HCT116 (cell line): ENCODE measurements around the gene TSC1. TPM values are rescaled to one million over a fixed set of nuclear protein-coding genes. Genes with fewer than 3 reads are reported as not detected.

ENCODE experiments used
- ATAC-seq: fragments of 200-7000 bp; cut with Tn5 transposase; 2 replicates; pipeline ENCODE4 v1.9.1; 2020; ENCODE audit warnings: mild to moderate bottlenecking, moderate library complexity
- BruUV-seq: library from RNA; stranded (reverse); fragments of 400-500 nt; replicated peaks from 2 replicates; lab custom pipeline; 2021; lab: Mats Ljungman, UMichigan
- CTCF ChIA-PET: fragments of 300-600 bp; sonication (Branson Sonifier 250); formaldehyde crosslinking; loops from one replicate; lab custom pipeline; 2021; ENCODE audit warnings: antibody characterized with exemption; lab: Charles Lee
- POLR2A ChIA-PET: fragments of 300-600, 350-600 bp; sonication (Branson Sonifier 250); formaldehyde crosslinking; loops from one replicate; lab custom pipeline; 2021; ENCODE audit warnings: antibody characterized with exemption; lab: Charles Lee
- RAD21 ChIA-PET, 2 experiments: fragments of 300-600 bp; sonication (Branson Sonifier 250); formaldehyde crosslinking; loops; one replicate each; lab custom pipeline; 2023; ENCODE audit warnings: low total read pairs in 2 of 2; ENCODE audit not compliant: uncharacterized antibody in 2 of 2, unreplicated experiment in 2 of 2, low non-redundant PET in 1 of 2; lab: Charles Lee
- DNase-seq: peaks from one replicate; pipeline ENCODE4 v3.0.0-alpha.2; 2010; ENCODE audit warnings: low read depth, low spot score
- H2AFZ ChIP-seq: fragments of 200-600 bp; shearing (Covaris generic), sonication (generic); 2 replicates; pipeline ENCODE4 v1.6.1; 2017; ENCODE audit warnings: low read depth, mixed run types, mixed read lengths, antibody characterized with exemption, low read length; ENCODE audit not compliant: poor library complexity, severe bottlenecking
- H3K27ac ChIP-seq: 2 replicates; pipeline ENCODE4 v1.5.1; 2012; ENCODE audit warnings: low read depth, low read length
- H3K27me3 ChIP-seq: fragments of 200-600 bp; sonication (generic); 2 replicates; pipeline ENCODE4 v1.6.1; 2016; ENCODE audit warnings: mixed run types, low read length, mixed read lengths; ENCODE audit not compliant: insufficient read depth
- H3K36me3 ChIP-seq, 2 experiments: fragments of 200-500 bp in 1 of 2; fragments of 200-600 bp in 1 of 2; sonication (Bioruptor generic) in 1 of 2; sonication (generic) in 1 of 2; 2 replicates each; pipeline versions ENCODE4 v1.5.1 to v1.6.1; 2014 to 2016; ENCODE audit warnings: low read length in 2 of 2, inconsistent platforms in 1 of 2, mixed read lengths in 1 of 2, mixed run types in 1 of 2; ENCODE audit not compliant: insufficient read depth in 2 of 2, control insufficient read depth in 1 of 2
- H3K4me1 ChIP-seq, 2 experiments: fragments of 200-600 bp in 1 of 2; sonication (generic) in 1 of 2; 2 replicates each; pipeline versions ENCODE4 v1.5.1 to v1.6.1; 2012 to 2017; ENCODE audit warnings: low read length in 2 of 2, inconsistent platforms in 1 of 2, mild to moderate bottlenecking in 1 of 2, mixed read lengths in 1 of 2, mixed run types in 1 of 2, moderate library complexity in 1 of 2; ENCODE audit not compliant: insufficient read depth in 2 of 2, control insufficient read depth in 1 of 2
- H3K4me2 ChIP-seq: fragments of 200-600 bp; sonication (generic); 2 replicates; pipeline ENCODE4 v1.6.1; 2017; ENCODE audit warnings: mixed run types, low read length, mixed read lengths
- H3K4me3 ChIP-seq, 2 experiments: fragments of 200-600 bp in 1 of 2; sonication (generic) in 1 of 2; replicated peaks in 1 of 2; 2 replicates each; pipeline ENCODE4 v1.5.1; 2011 to 2016; ENCODE audit warnings: low read length in 2 of 2, control low read depth in 1 of 2, low read depth in 1 of 2, mild to moderate bottlenecking in 1 of 2, mixed read lengths in 1 of 2, mixed run types in 1 of 2
- H3K79me2 ChIP-seq: fragments of 200-600 bp; sonication (generic); 2 replicates; pipeline ENCODE4 v1.6.1; 2017; ENCODE audit warnings: mild to moderate bottlenecking, mixed run types, low read length, moderate library complexity, mixed read lengths; ENCODE audit not compliant: insufficient read depth
- H3K9ac ChIP-seq: fragments of 200-600 bp; sonication (generic); 2 replicates; pipeline ENCODE4 v1.6.1; 2016; ENCODE audit warnings: low read length, mixed read lengths
- H3K9me2 ChIP-seq: fragments of 200-600 bp; sonication (generic), shearing (Covaris generic); 2 replicates; pipeline ENCODE4 v1.6.1; 2017; ENCODE audit warnings: mixed run types, mild to moderate bottlenecking, moderate library complexity; ENCODE audit not compliant: insufficient read depth
- H3K9me3 ChIP-seq, 2 experiments: fragments of 200-500 bp in 1 of 2; fragments of 200-600 bp in 1 of 2; sonication (Bioruptor generic) in 1 of 2; sonication (generic) in 1 of 2; 2 replicates each; pipeline ENCODE4 v1.6.1; 2014 to 2017; ENCODE audit warnings: low read length in 2 of 2, mixed read lengths in 2 of 2, inconsistent platforms in 1 of 2, low read depth in 1 of 2, mild to moderate bottlenecking in 1 of 2, mixed run types in 1 of 2, moderate library complexity in 1 of 2; ENCODE audit not compliant: control insufficient read depth in 1 of 2, insufficient read depth in 1 of 2
- H4K20me1 ChIP-seq: fragments of 200-600 bp; sonication (generic), shearing (Covaris generic); 2 replicates; pipeline ENCODE4 v1.6.1; 2017; ENCODE audit warnings: mixed run types, mild to moderate bottlenecking, moderate library complexity; ENCODE audit not compliant: insufficient read depth
- CBX3 ChIP-seq: IDR thresholded peaks from 2 replicates; pipeline ENCODE4 v1.6.1; 2012; ENCODE audit warnings: low read depth
- CEBPB ChIP-seq: IDR thresholded peaks from 2 replicates; pipeline ENCODE4 v1.6.1; 2012; ENCODE audit warnings: low read depth
- EGR1 ChIP-seq: IDR thresholded peaks from 2 replicates; pipeline ENCODE4 v1.6.1; 2012; ENCODE audit warnings: low read depth
- ELF1 ChIP-seq: IDR thresholded peaks from 2 replicates; pipeline ENCODE4 v1.6.1; 2012; ENCODE audit warnings: low read depth, borderline replicate concordance
- EZH2 ChIP-seq: fragments of 200-600 bp; sonication (generic); IDR thresholded peaks from 2 replicates; pipeline ENCODE4 v1.6.1; 2017; ENCODE audit warnings: antibody characterized with exemption, mixed run types
- FOSL1 ChIP-seq: IDR thresholded peaks from 2 replicates; pipeline ENCODE4 v1.6.1; 2012; ENCODE audit warnings: low read depth
- JUND ChIP-seq: IDR thresholded peaks from 2 replicates; pipeline ENCODE4 v1.6.1; 2012
- MAX ChIP-seq: IDR thresholded peaks from 2 replicates; pipeline ENCODE4 v1.6.1; 2012
- POLR2A ChIP-seq: IDR thresholded peaks from 2 replicates; pipeline ENCODE4 v1.7.0; 2011; ENCODE audit warnings: borderline replicate concordance; ENCODE audit not compliant: insufficient read depth, insufficient read length; ENCODE audit errors: extremely low read depth
- POLR2AphosphoS5 ChIP-seq: IDR thresholded peaks from 2 replicates; pipeline ENCODE4 v1.6.1; 2011; ENCODE audit warnings: mild to moderate bottlenecking, low read depth, low read length, moderate library complexity
- RAD21 ChIP-seq: IDR thresholded peaks from 2 replicates; pipeline ENCODE4 v1.6.1; 2012; ENCODE audit warnings: low read depth, mild to moderate bottlenecking
- SIN3A ChIP-seq: IDR thresholded peaks from 2 replicates; pipeline ENCODE4 v1.6.1; 2012; ENCODE audit warnings: low read depth
- SP1 ChIP-seq: IDR thresholded peaks from 2 replicates; pipeline ENCODE4 v1.6.1; 2012; ENCODE audit warnings: low read depth
- SRF ChIP-seq: IDR thresholded peaks from 2 replicates; pipeline ENCODE4 v1.6.1; 2012; ENCODE audit warnings: low read depth
- TCF7L2 ChIP-seq: IDR thresholded peaks from 2 replicates; pipeline ENCODE4 v1.7.0; 2011; ENCODE audit warnings: borderline replicate concordance, inconsistent platforms; ENCODE audit not compliant: insufficient read depth, insufficient read length; ENCODE audit errors: extremely low read depth
- ZBTB33 ChIP-seq: IDR thresholded peaks from 2 replicates; pipeline ENCODE4 v1.6.1; 2011; ENCODE audit warnings: mild to moderate bottlenecking, low read length, moderate library complexity; ENCODE audit not compliant: insufficient replicate concordance; ENCODE audit errors: extremely low read depth
- ZFX ChIP-seq: fragments of 450-650 bp; IDR thresholded peaks from 2 replicates; pipeline ENCODE4 v1.6.1; 2017
- ZNF274 ChIP-seq: fragments of 200-500 bp; sonication (Bioruptor generic); IDR thresholded peaks from 2 replicates; pipeline ENCODE4 v1.6.1; 2014; ENCODE audit warnings: mild to moderate bottlenecking, low read depth, low read length, inconsistent platforms
- intact Hi-C: fragments of 100-400 bp; cut with micrococcal nuclease; formaldehyde crosslinking; loops from 2 replicates; pipeline ENCODE4 v1.10.0; 2022
- total RNA-seq: library from RNA; stranded (reverse); gene quantifications from one replicate; pipeline ENCODE4 v1.2.1, GENCODE V29; 2021; ENCODE audit not compliant: unreplicated experiment
- TF ChIP-seq, protein P1 (sequence below): IDR thresholded peaks from 2 replicates; pipeline ENCODE4 v1.6.1; 2012
- TF ChIP-seq, protein P2 (sequence below), 3 experiments: fragments of 200-600 bp in 1 of 3; sonication (generic) in 1 of 3; IDR thresholded peaks in 2 of 3; conservative IDR thresholded peaks in 1 of 3; 2 replicates each; pipeline ENCODE4 v1.5.1; 2012 to 2017; ENCODE audit warnings: low read depth in 2 of 3, low read length in 2 of 3, antibody characterized with exemption in 1 of 3, borderline replicate concordance in 1 of 3, control low read depth in 1 of 3, mild to moderate bottlenecking in 1 of 3, mixed read lengths in 1 of 3, mixed run types in 1 of 3, moderate library complexity in 1 of 3; ENCODE audit not compliant: insufficient read depth in 1 of 3

Gene TSC1
- total RNA-seq, 1 experiment from 2014 or later = 34.5 TPM

GRCh38 chr9:132931178-132931735 is 13.2 kb downstream of the TSC1 start:
- H3K9ac ChIP-seq = no peak overlapping the region
- ChIA-PET CTCF (no interaction called here), POLR2A (no interaction called here), RAD21 (no interaction called here)
- TF ChIP-seq MAX (no peak), ELF1 (no peak), POLR2AphosphoS5 (no peak), EZH2 (no peak), TCF7L2 (no peak), CBX3 (no peak), ZBTB33 (no peak), CEBPB (no peak), SP1 (no peak), ZFX (no peak), SRF (no peak), SIN3A (no peak), EGR1 (no peak), RAD21 (no peak), POLR2A (no peak), ZNF274 (no peak), JUND (no peak), FOSL1 (no peak)
- TF ChIP-seq, protein P1, sequence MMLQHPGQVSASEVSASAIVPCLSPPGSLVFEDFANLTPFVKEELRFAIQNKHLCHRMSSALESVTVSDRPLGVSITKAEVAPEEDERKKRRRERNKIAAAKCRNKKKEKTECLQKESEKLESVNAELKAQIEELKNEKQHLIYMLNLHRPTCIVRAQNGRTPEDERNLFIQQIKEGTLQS = no peak
- TF ChIP-seq, protein P2, sequence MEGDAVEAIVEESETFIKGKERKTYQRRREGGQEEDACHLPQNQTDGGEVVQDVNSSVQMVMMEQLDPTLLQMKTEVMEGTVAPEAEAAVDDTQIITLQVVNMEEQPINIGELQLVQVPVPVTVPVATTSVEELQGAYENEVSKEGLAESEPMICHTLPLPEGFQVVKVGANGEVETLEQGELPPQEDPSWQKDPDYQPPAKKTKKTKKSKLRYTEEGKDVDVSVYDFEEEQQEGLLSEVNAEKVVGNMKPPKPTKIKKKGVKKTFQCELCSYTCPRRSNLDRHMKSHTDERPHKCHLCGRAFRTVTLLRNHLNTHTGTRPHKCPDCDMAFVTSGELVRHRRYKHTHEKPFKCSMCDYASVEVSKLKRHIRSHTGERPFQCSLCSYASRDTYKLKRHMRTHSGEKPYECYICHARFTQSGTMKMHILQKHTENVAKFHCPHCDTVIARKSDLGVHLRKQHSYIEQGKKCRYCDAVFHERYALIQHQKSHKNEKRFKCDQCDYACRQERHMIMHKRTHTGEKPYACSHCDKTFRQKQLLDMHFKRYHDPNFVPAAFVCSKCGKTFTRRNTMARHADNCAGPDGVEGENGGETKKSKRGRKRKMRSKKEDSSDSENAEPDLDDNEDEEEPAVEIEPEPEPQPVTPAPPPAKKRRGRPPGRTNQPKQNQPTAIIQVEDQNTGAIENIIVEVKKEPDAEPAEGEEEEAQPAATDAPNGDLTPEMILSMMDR (IDR thresholded peaks at IDR 0.05 in 2 of 3, conservative IDR thresholded peaks at IDR 0.05 in 1 of 3; ENCODE audit: borderline replicate concordance in 1 of 3, insufficient read depth in 1 of 3, low read depth in 2 of 3, low read length in 2 of 3) = no peak
- intact Hi-C loops = no loop called here
- H4K20me1 ChIP-seq = no peaks in the 10 kb centered on the region
- no peaks in the 10 kb centered on the region for H3K9me3 ChIP-seq
- H2AFZ ChIP-seq = no peak overlapping the region
- no peak overlapping the region for H3K4me3 ChIP-seq
- DNase-seq = no peak
- no peaks in the 10 kb centered on the region for H3K4me1 ChIP-seq
- no TSS peak for BruUV-seq
- no peaks in the 10 kb centered on the region for H3K9me2 ChIP-seq
- no peaks in the 10 kb centered on the region for H3K79me2 ChIP-seq
- no peaks in the 10 kb centered on the region; a peak in 1 of 4 replicates for H3K36me3 ChIP-seq
- ATAC-seq = no peak
- no peak overlapping the region for H3K27ac ChIP-seq
- H3K4me2 ChIP-seq = no peak overlapping the region
- no peaks in the 10 kb centered on the region for H3K27me3 ChIP-seq
